ENCODE data around the gene HADH. TPM values are rescaled to one million over a fixed set of nuclear protein-coding genes. Genes with fewer than 3 reads are reported as not detected.

HADH gene
- total RNA-seq, 4 donors from 2014 or later = 31.5 to 39.9 (median 35.3) TPM

GRCh38 chr4:108034565-108034964, 44.9 kb downstream of the HADH start:
- H3K4me3 ChIP-seq (ENCODE audit: low read depth, poor library complexity, severe bottlenecking) = no peak overlapping the region
- intact Hi-C loops (cut with DNase I; ENCODE audit: low total_unique reads) = no loop called here
- TF ChIP-seq POLR2A (IDR thresholded peaks at IDR 0.05) (no peak), CTCF (IDR thresholded peaks at IDR 0.05) (no peak)
- DNase-seq (ENCODE audit: low spot score in 2 of 2) = no peak
- 85 to 87% methylated on average over 7 of the region's 7 CpGs for WGBS, 2 donors

GRCh38 chr4:108035691-108036090, 46.0 kb downstream of the HADH start:
- intact Hi-C loops (cut with DNase I; ENCODE audit: low total_unique reads) = no loop called here
- 86 to 89% methylated on average over 6 of the region's 6 CpGs for WGBS, 2 donors
- no peak for DNase-seq (ENCODE audit: low spot score in 2 of 2)
- no peak overlapping the region for H3K4me3 ChIP-seq (ENCODE audit: low read depth, poor library complexity, severe bottlenecking)
- TF ChIP-seq CTCF (IDR thresholded peaks at IDR 0.05) (no peak), POLR2A (IDR thresholded peaks at IDR 0.05) (no peak)

GRCh38 chr4:108036213-108036612, 46.5 kb downstream of the HADH start:
- no peak for TF ChIP-seq POLR2A (IDR thresholded peaks at IDR 0.05)
- TF ChIP-seq CTCF (IDR thresholded peaks at IDR 0.05) = no peak
- intact Hi-C loops (cut with DNase I; ENCODE audit: low total_unique reads) = no loop called here
- no peak for DNase-seq (ENCODE audit: low spot score in 2 of 2)
- WGBS, 2 donors = 76 to 79% methylated on average over 7 of the region's 7 CpGs
- H3K4me3 ChIP-seq (ENCODE audit: low read depth, poor library complexity, severe bottlenecking) = no peak overlapping the region

GRCh38 chr4:108037884-108038283, 48.2 kb downstream of the HADH start:
- no peak overlapping the region for H3K4me3 ChIP-seq (ENCODE audit: low read depth, poor library complexity, severe bottlenecking)
- DNase-seq (ENCODE audit: low spot score in 2 of 2) = no peak
- TF ChIP-seq POLR2A (IDR thresholded peaks at IDR 0.05) (no peak), CTCF (IDR thresholded peaks at IDR 0.05) (no peak)
- intact Hi-C loops (cut with DNase I; ENCODE audit: low total_unique reads) = no loop called here
- WGBS, 2 donors = 65 to 75% methylated on average over 2 of the region's 2 CpGs

GRCh38 chr4:108042927-108043326, 53.2 kb downstream of the HADH start:
- intact Hi-C loops (cut with DNase I; ENCODE audit: low total_unique reads) = no loop called here
- no peak overlapping the region for H3K4me3 ChIP-seq (ENCODE audit: low read depth, poor library complexity, severe bottlenecking)
- WGBS, 2 donors = 80 to 93% methylated on average over 3 of the region's 3 CpGs
- DNase-seq (ENCODE audit: low spot score in 2 of 2) = no peak
- TF ChIP-seq CTCF (IDR thresholded peaks at IDR 0.05) = no peak
- TF ChIP-seq POLR2A (IDR thresholded peaks at IDR 0.05) = no peak

GRCh38 chr4:108043526-108043925, 53.8 kb downstream of the HADH start:
- no peak overlapping the region for H3K4me3 ChIP-seq (ENCODE audit: low read depth, poor library complexity, severe bottlenecking)
- intact Hi-C loops (cut with DNase I; ENCODE audit: low total_unique reads) = no loop called here
- TF ChIP-seq CTCF (IDR thresholded peaks at IDR 0.05) (no peak), POLR2A (IDR thresholded peaks at IDR 0.05) (no peak)
- 74 to 80% methylated on average over 5 of the region's 5 CpGs for WGBS, 2 donors
- DNase-seq (ENCODE audit: low spot score in 2 of 2) = no peak

All from lower leg skin (tissue), 4 donors.